Activated CD8-positive, alpha-beta T cell treated with anti-CD3 and anti-CD28 coated beads, Interleukin-2, amount 10 ng/mL, durations not matched to agents 7 days and 5 days (primary cell): ENCODE results near the gene NDUFS2. TPM values are rescaled to one million over a fixed set of nuclear protein-coding genes. Genes with fewer than 3 reads are reported as not detected.

Experiments used
- ATAC-seq: fragments of 150-1000 bp; cut with Tn5 transposase; one replicate; pipeline ENCODE4 v1.10.0; 2021; ENCODE audit warnings: moderate library complexity
- CTCF ChIA-PET: fragments of 350-600 bp; sonication (Branson Sonifier 250); formaldehyde crosslinking; loops from one replicate; lab custom pipeline; 2021; ENCODE audit warnings: antibody characterized with exemption; lab: Charles Lee
- POLR2A ChIA-PET: fragments of 350-600 bp; sonication (Branson Sonifier 250); formaldehyde crosslinking; loops from one replicate; lab custom pipeline; 2021; ENCODE audit warnings: antibody characterized with exemption; lab: Charles Lee
- DNase-seq: peaks from one replicate; pipeline ENCODE4 v3.0.0-alpha.2; 2020
- H3K27ac Mint-ChIP-seq: one replicate; pipeline ENCODE4 v1.8.0; 2021; ENCODE audit warnings: mild to moderate bottlenecking, mixed read lengths
- H3K27me3 Mint-ChIP-seq: one replicate; pipeline ENCODE4 v1.8.0; 2021; ENCODE audit warnings: low read depth, mixed read lengths
- H3K36me3 Mint-ChIP-seq: one replicate; pipeline ENCODE4 v1.8.0; 2021; ENCODE audit warnings: low read depth, mixed read lengths
- H3K4me1 Mint-ChIP-seq: one replicate; pipeline ENCODE4 v1.8.0; 2021; ENCODE audit warnings: low read depth, mixed read lengths
- H3K4me3 Mint-ChIP-seq: one replicate; pipeline ENCODE4 v1.8.0; 2021; ENCODE audit warnings: mild to moderate bottlenecking, mixed read lengths
- H3K9me3 Mint-ChIP-seq: one replicate; pipeline ENCODE4 v1.8.0; 2022; ENCODE audit warnings: mixed read lengths; ENCODE audit not compliant: insufficient read depth
- total RNA-seq, 2 experiments: library from RNA; stranded (reverse); gene quantifications; one replicate each; pipeline ENCODE4 v1.2.3, GENCODE V29; 2021

NDUFS2 gene
- total RNA-seq, 2 experiments from 2014 or later: 73.6 to 76.8 TPM

- Mint-ChIP-seq H3K4me1 (peaks cover 59% of the 10 kb centered on the region), H3K27ac (peak overlapping the region; percentile 67), H3K9me3 (no peaks in the 10 kb centered on the region), H3K4me3 (no peak overlapping the region), H3K36me3 (peaks cover 67% of the 10 kb centered on the region), H3K27me3 (no peaks in the 10 kb centered on the region)
- ATAC-seq (no peak), DNase-seq (no peak)
- POLR2A ChIA-PET: interaction anchor here (0.8 to 1.2 kb wide), 3 partner anchors 18 to 30 kb away, joined by 3 to 4 read pairs (median 4); no protein-coding TSS in a partner anchor
- CTCF ChIA-PET: interaction anchor here (0.7 to 18.1 kb wide), 6 partner anchors 15 to 175 kb away, joined by 3 to 331 read pairs (median 10); partner anchors contain the start of genes APOA2, FCER1G, PPOX and TOMM40L
Observed at GRCh38 chr1:161206411-161207140, 4.4 kb downstream of the NDUFS2 start.

DNA sequence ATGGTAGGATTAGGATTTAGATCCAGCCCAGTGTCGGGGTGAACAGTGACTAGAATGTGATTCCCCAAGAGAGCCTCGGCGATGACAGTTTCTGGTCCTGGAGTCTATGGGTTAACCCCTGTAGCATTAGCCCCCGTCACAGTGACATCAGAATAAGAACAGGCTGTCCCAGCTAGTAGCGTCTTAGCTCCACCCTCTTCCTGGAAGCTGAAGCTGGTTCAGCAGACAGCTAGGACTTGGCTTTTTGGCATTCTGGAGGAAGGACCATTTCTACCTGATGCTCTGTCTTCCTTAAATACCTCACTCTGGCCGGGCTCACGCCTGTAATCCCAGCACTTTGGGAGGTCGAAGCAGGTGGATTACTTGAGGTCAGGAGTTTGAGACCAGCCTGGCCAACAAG lies 5.0 kb downstream of the NDUFS2 start:
- Mint-ChIP-seq H3K4me1 (peaks cover 55% of the 10 kb centered on the region), H3K4me3 (no peak overlapping the region), H3K36me3 (peaks cover 72% of the 10 kb centered on the region), H3K27me3 (no peaks in the 10 kb centered on the region), H3K9me3 (no peaks in the 10 kb centered on the region), H3K27ac (peak overlapping the region; percentile 7)
- ChIA-PET POLR2A (no interaction called here), CTCF (interaction anchor here (0.7 to 18.1 kb wide), 5 partner anchors 15 to 175 kb away, joined by 3 to 331 read pairs (median 13); partner anchors contain the start of genes APOA2, FCER1G, PPOX and TOMM40L)
- DNase-seq (no peak), ATAC-seq (no peak)

GRCh38 chr1:161209790-161210409 lies 7.7 kb downstream of the NDUFS2 start:
- no peaks in the 10 kb centered on the region for H3K27me3 Mint-ChIP-seq
- CTCF ChIA-PET: interaction anchor here (0.7 to 18.1 kb wide), 12 partner anchors 8 to 173 kb away, joined by 3 to 331 read pairs (median 8); partner anchors contain the start of genes APOA2, FCER1G, NDUFS2 and PPOX
- peak; percentile 84 for DNase-seq
- H3K4me1 Mint-ChIP-seq: peaks cover 48% of the 10 kb centered on the region
- H3K4me3 Mint-ChIP-seq: no peak overlapping the region
- ATAC-seq: peak; percentile 89
- peak overlapping the region; percentile 57 for H3K27ac Mint-ChIP-seq
- H3K36me3 Mint-ChIP-seq: peaks cover 73% of the 10 kb centered on the region
- POLR2A ChIA-PET: interaction anchor here (1.0 to 3.2 kb wide), 2 partner anchors 8 to 96 kb away, joined by 3 to 24 read pairs; partner anchors contain the start of gene NDUFS2
- H3K9me3 Mint-ChIP-seq: no peaks in the 10 kb centered on the region

DNA sequence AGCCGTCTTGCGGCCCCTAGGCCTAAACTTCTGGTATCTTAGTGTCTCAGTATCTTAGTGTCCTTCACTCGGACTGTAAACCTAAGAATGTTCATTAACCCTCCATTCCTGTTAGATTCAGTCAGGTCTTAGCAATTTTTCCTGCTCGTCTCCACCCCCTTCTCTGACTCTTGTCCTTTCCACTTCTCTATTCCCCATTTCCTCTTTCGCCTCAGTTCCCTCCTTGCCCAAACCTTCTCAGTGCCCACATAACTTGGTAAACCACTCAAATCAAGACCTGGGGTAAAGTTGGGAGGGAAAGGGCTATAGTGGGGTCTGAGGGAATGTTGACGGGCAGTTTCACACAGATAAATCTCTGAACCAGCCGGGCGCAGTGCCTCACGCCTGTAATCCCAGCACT lies 12.2 kb downstream of the NDUFS2 start:
- ChIA-PET CTCF (interaction anchor here (3.1 to 17.9 kb wide), 2 partner anchors 9 to 12 kb away, joined by 48 to 331 read pairs; partner anchors contain the start of genes ADAMTS4, NDUFS2 and TOMM40L), POLR2A (no interaction called here)
- Mint-ChIP-seq H3K27me3 (no peaks in the 10 kb centered on the region), H3K4me3 (no peak overlapping the region), H3K9me3 (no peaks in the 10 kb centered on the region), H3K27ac (peak overlapping the region; percentile 8), H3K4me1 (peaks cover 57% of the 10 kb centered on the region), H3K36me3 (peaks cover 49% of the 10 kb centered on the region)
- DNase-seq (no peak), ATAC-seq (no peak)

DNA sequence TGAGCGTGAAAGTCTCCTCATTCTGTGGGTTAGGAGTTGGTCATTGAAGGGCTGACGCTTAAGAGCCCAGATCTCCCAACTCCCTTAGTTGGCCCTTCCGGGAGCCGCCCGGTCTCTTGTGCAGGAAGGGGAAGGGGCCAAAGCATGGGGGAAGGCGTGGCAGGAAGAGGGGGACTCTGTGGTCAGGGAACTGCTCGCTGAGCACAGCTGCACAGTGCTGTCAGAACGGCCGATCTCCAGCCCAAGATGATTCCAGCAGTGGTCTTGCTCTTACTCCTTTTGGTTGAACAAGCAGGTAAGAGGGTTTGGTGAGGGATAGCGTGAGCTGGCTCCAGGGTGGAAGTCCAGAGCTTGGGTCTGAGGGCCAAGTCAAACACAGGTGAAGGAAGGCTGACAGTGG lies 12.9 kb downstream of the NDUFS2 start, which contains the start of gene FCER1G:
TSS of gene FCER1G (plus strand) at position 220 of the 400 bp plus-strand sequence. CDS start at position 247, 27 bp downstream.
- ChIA-PET POLR2A (interaction anchor here (1.0 to 3.1 kb wide), 3 partner anchors 11 to 39 kb away, joined by 3 to 16 read pairs (median 7); partner anchors contain the start of genes NDUFS2 and TOMM40L), CTCF (interaction anchor here (1.0 to 17.9 kb wide), 4 partner anchors 10 to 167 kb away, joined by 3 to 331 read pairs (median 29); partner anchors contain the start of genes ADAMTS4, NDUFS2 and TOMM40L)
- peak within 1 kb of the TSS; percentile 84 for H3K27ac Mint-ChIP-seq
- no peaks in the 10 kb centered on the region for H3K27me3 Mint-ChIP-seq
- DNase-seq (no peak), ATAC-seq (peak; percentile 37)
- peaks cover 42% of the 10 kb centered on the region for H3K36me3 Mint-ChIP-seq
- H3K4me3 Mint-ChIP-seq: peak within 1 kb of the TSS; percentile 70
- peaks cover 50% of the 10 kb centered on the region for H3K4me1 Mint-ChIP-seq
- no peaks in the 10 kb centered on the region for H3K9me3 Mint-ChIP-seq

GRCh38 chr1:161216945-161217712 lies 15.0 kb downstream of the NDUFS2 start:
- H3K36me3 Mint-ChIP-seq: peaks cover 28% of the 10 kb centered on the region
- DNase-seq: no peak

DNA sequence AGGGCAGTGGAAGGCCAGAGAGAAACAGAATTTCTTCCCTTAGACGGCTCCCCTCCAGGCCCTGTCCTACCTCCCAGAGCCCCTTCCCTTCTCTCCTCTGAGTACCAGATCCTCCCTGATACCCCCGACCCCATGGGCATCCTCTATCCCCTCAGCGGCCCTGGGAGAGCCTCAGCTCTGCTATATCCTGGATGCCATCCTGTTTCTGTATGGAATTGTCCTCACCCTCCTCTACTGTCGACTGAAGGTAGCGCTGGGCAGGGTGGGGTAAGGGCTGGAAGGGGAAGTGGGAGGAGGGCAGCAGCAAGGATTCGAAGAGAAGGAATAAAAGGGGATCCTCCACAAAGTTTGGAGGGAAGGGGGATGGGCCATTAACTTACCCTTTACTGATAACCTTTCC lies 15.7 kb downstream of the NDUFS2 start:
- no peaks in the 10 kb centered on the region for H3K27me3 Mint-ChIP-seq
- DNase-seq: no peak
- ATAC-seq: peak; percentile 6
- peak overlapping the region; percentile 77 for H3K27ac Mint-ChIP-seq
- CTCF ChIA-PET: interaction anchor here (0.8 to 17.9 kb wide), 4 partner anchors 13 to 164 kb away, joined by 3 to 331 read pairs (median 18); partner anchors contain the start of genes ADAMTS4, NDUFS2 and PPOX
- H3K36me3 Mint-ChIP-seq: peaks cover 24% of the 10 kb centered on the region
- no peak overlapping the region for H3K4me3 Mint-ChIP-seq
- H3K9me3 Mint-ChIP-seq: no peaks in the 10 kb centered on the region
- POLR2A ChIA-PET: interaction anchor here (0.5 to 3.1 kb wide), 4 partner anchors 16 to 52 kb away, joined by 3 to 16 read pairs (median 6); partner anchors contain the start of genes NDUFS2 and PPOX
- H3K4me1 Mint-ChIP-seq: peaks cover 52% of the 10 kb centered on the region

More at GRCh38 chr1:161216945-161217712, 15.0 kb downstream of the NDUFS2 start:
- Mint-ChIP-seq H3K27me3 (no peaks in the 10 kb centered on the region), H3K9me3 (no peaks in the 10 kb centered on the region), H3K4me1 (peaks cover 52% of the 10 kb centered on the region), H3K27ac (peak overlapping the region; percentile 77), H3K4me3 (peak overlapping the region; percentile 55)
- CTCF ChIA-PET: interaction anchor here (0.8 to 17.9 kb wide), 8 partner anchors 9 to 165 kb away, joined by 3 to 331 read pairs (median 8); partner anchors contain the start of genes ADAMTS4, NDUFS2, PPOX and SDHC
- POLR2A ChIA-PET: interaction anchor here (1.3 to 3.1 kb wide), 4 partner anchors 9 to 51 kb away, joined by 4 to 16 read pairs (median 6); partner anchors contain the start of genes NDUFS2, PPOX and TOMM40L
- peak; percentile 33 for ATAC-seq

DNA sequence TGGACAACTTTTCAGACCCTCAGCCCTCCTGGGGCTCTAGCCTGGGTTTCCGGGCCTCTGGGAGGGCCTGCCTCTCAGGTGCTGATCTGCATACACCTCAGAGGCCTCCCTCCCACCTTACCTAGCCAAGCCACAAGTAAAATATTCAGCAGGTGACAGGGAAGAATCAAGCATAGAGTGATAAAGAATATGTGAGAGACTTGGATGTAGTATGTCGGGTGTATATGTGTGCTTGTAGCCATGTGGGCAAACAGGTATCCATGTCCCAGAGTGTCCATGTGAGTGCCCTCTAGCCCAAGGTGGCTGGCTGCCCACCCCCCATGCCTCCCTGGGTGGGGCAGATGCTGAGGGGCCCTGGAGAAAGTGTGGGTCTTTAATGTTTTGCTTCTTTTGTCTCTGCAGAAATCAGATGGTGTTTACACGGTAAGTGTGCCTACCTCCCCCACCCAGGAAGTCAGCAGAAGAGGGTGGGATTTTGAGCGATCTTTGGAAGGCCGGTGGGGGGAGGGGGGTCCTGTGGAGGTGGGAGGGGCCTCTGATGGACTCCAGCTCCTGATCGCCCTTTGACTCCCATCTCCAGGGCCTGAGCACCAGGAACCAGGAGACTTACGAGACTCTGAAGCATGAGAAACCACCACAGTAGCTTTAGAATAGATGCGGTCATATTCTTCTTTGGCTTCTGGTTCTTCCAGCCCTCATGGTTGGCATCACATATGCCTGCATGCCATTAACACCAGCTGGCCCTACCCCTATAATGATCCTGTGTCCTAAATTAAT lies 16.3 kb downstream of the NDUFS2 start:
- POLR2A ChIA-PET: interaction anchor here (1.5 to 1.9 kb wide), 2 partner anchors 17 to 53 kb away, joined by 4 to 7 read pairs; partner anchors contain the start of genes NDUFS2 and PPOX
- DNase-seq (no peak), ATAC-seq (no peak)
- peaks cover 52% of the 10 kb centered on the region for H3K4me1 Mint-ChIP-seq
- no peak overlapping the region for H3K4me3 Mint-ChIP-seq
- H3K27me3 Mint-ChIP-seq: no peaks in the 10 kb centered on the region
- peaks cover 19% of the 10 kb centered on the region for H3K36me3 Mint-ChIP-seq
- H3K9me3 Mint-ChIP-seq: no peaks in the 10 kb centered on the region
- CTCF ChIA-PET: interaction anchor here (1.3 to 17.9 kb wide), 6 partner anchors 10 to 164 kb away, joined by 5 to 331 read pairs (median 10); partner anchors contain the start of genes ADAMTS4, NDUFS2 and PPOX
- H3K27ac Mint-ChIP-seq: peak overlapping the region; percentile 77

DNA sequence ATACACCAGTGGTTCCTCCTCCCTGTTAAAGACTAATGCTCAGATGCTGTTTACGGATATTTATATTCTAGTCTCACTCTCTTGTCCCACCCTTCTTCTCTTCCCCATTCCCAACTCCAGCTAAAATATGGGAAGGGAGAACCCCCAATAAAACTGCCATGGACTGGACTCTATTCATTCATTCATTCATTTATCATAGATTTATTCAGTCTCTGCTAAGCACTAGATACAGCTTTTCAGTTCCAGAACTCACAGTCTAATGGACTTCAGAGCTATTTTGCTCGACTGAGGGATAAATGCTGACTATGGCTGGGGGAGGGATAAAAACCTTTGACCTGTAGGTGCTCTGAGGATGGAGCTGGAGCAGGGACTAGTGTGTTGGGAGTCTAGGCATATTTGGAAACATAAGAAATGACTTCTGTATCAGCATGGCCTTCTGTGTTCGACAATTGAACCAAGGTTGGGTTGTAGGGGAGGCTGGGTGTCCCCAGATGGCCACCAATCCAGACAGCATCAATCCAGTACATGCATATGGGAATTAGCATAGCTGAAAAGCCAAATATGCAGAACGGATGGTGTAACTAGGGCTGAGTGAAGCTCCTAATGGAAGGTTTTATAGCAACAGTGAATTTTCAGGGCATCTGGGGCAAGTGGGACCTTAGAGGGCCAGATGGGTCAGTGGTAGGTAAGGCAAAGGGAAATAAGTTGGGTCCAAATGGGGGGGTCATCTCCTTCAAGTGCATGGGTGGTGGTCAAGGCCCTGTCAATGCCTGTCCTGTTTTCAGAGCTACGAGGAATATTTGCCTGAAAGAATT lies 17.1 kb downstream of the NDUFS2 start:
- no peak overlapping the region for H3K27ac Mint-ChIP-seq
- no peaks in the 10 kb centered on the region for H3K9me3 Mint-ChIP-seq
- ChIA-PET POLR2A (interaction anchor here (1.9 kb wide), 1 partner anchor 18 kb away, joined by 7 read pairs; the partner anchor contains the start of gene NDUFS2), CTCF (interaction anchor here (0.8 to 17.9 kb wide), 9 partner anchors 9 to 163 kb away, joined by 3 to 331 read pairs (median 6); partner anchors contain the start of genes ADAMTS4, NDUFS2, PPOX and SDHC)
- no peak for DNase-seq
- H3K4me3 Mint-ChIP-seq: no peak overlapping the region
- H3K4me1 Mint-ChIP-seq: peaks cover 48% of the 10 kb centered on the region
- peaks cover 11% of the 10 kb centered on the region for H3K36me3 Mint-ChIP-seq
- no peak for ATAC-seq
- no peaks in the 10 kb centered on the region for H3K27me3 Mint-ChIP-seq
